Measurements from ENCODE around the gene HCAR3.
"Not testable (repeated sequence)": the region's sequence is repeated elsewhere in the genome, so short reads cannot be mapped to it uniquely, and the experiment has no call there.

HCAR3 gene

GRCh38 chr12:122691566-122691965, 25.0 kb downstream of the HCAR3 start:
- Histone ChIP-seq H3K4me3 (ENCODE audit: low read length) (no peak overlapping the region), H3K36me3 (ENCODE audit: insufficient read depth, low read length) (no peaks in the 10 kb centered on the region), H3K27ac (ENCODE audit: low read depth, low read length) (no peak overlapping the region), H3K9ac (ENCODE audit: low read depth, low read length) (no peak overlapping the region), H3K9me3 (ENCODE audit: insufficient read depth, low read depth, low read length) (no peaks in the 10 kb centered on the region), H3K4me1 (ENCODE audit: insufficient read depth, low read length) (no peaks in the 10 kb centered on the region), H3K27me3 (ENCODE audit: insufficient read depth, low read length) (no peaks in the 10 kb centered on the region)
- 98% methylated on average over 3 of the region's 3 CpGs for WGBS

- H3K9ac ChIP-seq (ENCODE audit: low read depth, low read length) = no peak overlapping the region
- H3K27ac ChIP-seq (ENCODE audit: low read depth, low read length) = no peak overlapping the region
- H3K4me3 ChIP-seq (ENCODE audit: low read length) = no peak overlapping the region
- no peaks in the 10 kb centered on the region for H3K27me3 ChIP-seq (ENCODE audit: insufficient read depth, low read length)
- 93% methylated on average over 3 of the region's 3 CpGs for WGBS
- H3K4me1 ChIP-seq (ENCODE audit: insufficient read depth, low read length) = no peaks in the 10 kb centered on the region
- H3K9me3 ChIP-seq (ENCODE audit: insufficient read depth, low read depth, low read length) = no peaks in the 10 kb centered on the region
- no peaks in the 10 kb centered on the region for H3K36me3 ChIP-seq (ENCODE audit: insufficient read depth, low read length)
Observed at GRCh38 chr12:122688291-122688690, 28.3 kb downstream of the HCAR3 start.

GRCh38 chr12:122687086-122687485, 29.5 kb downstream of the HCAR3 start:
- Histone ChIP-seq H3K9ac (ENCODE audit: low read depth, low read length) (no peak overlapping the region), H3K36me3 (ENCODE audit: insufficient read depth, low read length) (no peaks in the 10 kb centered on the region), H3K9me3 (ENCODE audit: insufficient read depth, low read depth, low read length) (no peaks in the 10 kb centered on the region), H3K27ac (ENCODE audit: low read depth, low read length) (no peak overlapping the region), H3K4me3 (ENCODE audit: low read length) (no peak overlapping the region), H3K4me1 (ENCODE audit: insufficient read depth, low read length) (no peaks in the 10 kb centered on the region), H3K27me3 (ENCODE audit: insufficient read depth, low read length) (no peaks in the 10 kb centered on the region)
- 94% methylated on average over 5 of the region's 5 CpGs for WGBS

GRCh38 chr12:122686538-122686937, 30.1 kb downstream of the HCAR3 start:
- WGBS = 91% methylated on average over 3 of the region's 3 CpGs
- Histone ChIP-seq H3K36me3 (ENCODE audit: insufficient read depth, low read length) (no peaks in the 10 kb centered on the region), H3K9ac (ENCODE audit: low read depth, low read length) (no peak overlapping the region), H3K27me3 (ENCODE audit: insufficient read depth, low read length) (no peaks in the 10 kb centered on the region), H3K9me3 (ENCODE audit: insufficient read depth, low read depth, low read length) (no peaks in the 10 kb centered on the region), H3K4me1 (ENCODE audit: insufficient read depth, low read length) (no peaks in the 10 kb centered on the region), H3K4me3 (ENCODE audit: low read length) (no peak overlapping the region), H3K27ac (ENCODE audit: low read depth, low read length) (no peak overlapping the region)

GRCh38 chr12:122684297-122684813, 32.3 kb downstream of the HCAR3 start:
- WGBS = 82% methylated on average over 5 of the region's 5 CpGs
- Histone ChIP-seq H3K9ac (ENCODE audit: low read depth, low read length) (no peak overlapping the region), H3K27me3 (ENCODE audit: insufficient read depth, low read length) (no peaks in the 10 kb centered on the region), H3K4me1 (ENCODE audit: insufficient read depth, low read length) (no peaks in the 10 kb centered on the region), H3K27ac (ENCODE audit: low read depth, low read length) (no peak overlapping the region), H3K36me3 (ENCODE audit: insufficient read depth, low read length) (no peaks in the 10 kb centered on the region), H3K9me3 (ENCODE audit: insufficient read depth, low read depth, low read length) (no peaks in the 10 kb centered on the region), H3K4me3 (ENCODE audit: low read length) (no peak overlapping the region)

GRCh38 chr12:122681814-122682213, 34.8 kb downstream of the HCAR3 start:
- H3K4me1 ChIP-seq (ENCODE audit: insufficient read depth, low read length) = no peaks in the 10 kb centered on the region
- H3K27ac ChIP-seq (ENCODE audit: low read depth, low read length) = no peak overlapping the region
- no peak overlapping the region for H3K4me3 ChIP-seq (ENCODE audit: low read length)
- H3K9ac ChIP-seq (ENCODE audit: low read depth, low read length) = no peak overlapping the region
- 93% methylated on average over 4 of the region's 4 CpGs for WGBS
- no peaks in the 10 kb centered on the region for H3K36me3 ChIP-seq (ENCODE audit: insufficient read depth, low read length)
- H3K9me3 ChIP-seq (ENCODE audit: insufficient read depth, low read depth, low read length) = no peaks in the 10 kb centered on the region
- no peaks in the 10 kb centered on the region for H3K27me3 ChIP-seq (ENCODE audit: insufficient read depth, low read length)

GRCh38 chr12:122680989-122681388, 35.6 kb downstream of the HCAR3 start:
- H3K27ac ChIP-seq (ENCODE audit: low read depth, low read length); H3K9me3 ChIP-seq (ENCODE audit: insufficient read depth, low read depth, low read length); H3K9ac ChIP-seq (ENCODE audit: low read depth, low read length); H3K36me3 ChIP-seq (ENCODE audit: insufficient read depth, low read length); H3K4me3 ChIP-seq (ENCODE audit: low read length); H3K27me3 ChIP-seq (ENCODE audit: insufficient read depth, low read length); H3K4me1 ChIP-seq (ENCODE audit: insufficient read depth, low read length): not testable (repeated sequence)
- 90% methylated on average over 6 of the region's 6 CpGs for WGBS

GRCh38 chr12:122676781-122677180, 39.8 kb downstream of the HCAR3 start:
- not testable (repeated sequence) for H3K27me3 ChIP-seq (ENCODE audit: insufficient read depth, low read length); H3K4me1 ChIP-seq (ENCODE audit: insufficient read depth, low read length); H3K9ac ChIP-seq (ENCODE audit: low read depth, low read length); H3K36me3 ChIP-seq (ENCODE audit: insufficient read depth, low read length); H3K4me3 ChIP-seq (ENCODE audit: low read length); H3K27ac ChIP-seq (ENCODE audit: low read depth, low read length); H3K9me3 ChIP-seq (ENCODE audit: insufficient read depth, low read depth, low read length)
- WGBS = 95% methylated on average over 32 of the region's 32 CpGs

GRCh38 chr12:122676015-122676414, 40.6 kb downstream of the HCAR3 start:
- not testable (repeated sequence) for H3K4me1 ChIP-seq (ENCODE audit: insufficient read depth, low read length); H3K4me3 ChIP-seq (ENCODE audit: low read length); H3K27me3 ChIP-seq (ENCODE audit: insufficient read depth, low read length); H3K9ac ChIP-seq (ENCODE audit: low read depth, low read length); H3K36me3 ChIP-seq (ENCODE audit: insufficient read depth, low read length); H3K27ac ChIP-seq (ENCODE audit: low read depth, low read length); H3K9me3 ChIP-seq (ENCODE audit: insufficient read depth, low read depth, low read length)
- WGBS = 95% methylated on average over 6 of the region's 8 CpGs

GRCh38 chr12:122672515-122672914, 44.1 kb downstream of the HCAR3 start:
- 69% methylated on average over 2 of the region's 2 CpGs for WGBS
- no peak overlapping the region for H3K4me3 ChIP-seq (ENCODE audit: low read length)
- no peaks in the 10 kb centered on the region for H3K9me3 ChIP-seq (ENCODE audit: insufficient read depth, low read depth, low read length)
- H3K27ac ChIP-seq (ENCODE audit: low read depth, low read length) = no peak overlapping the region
- H3K4me1 ChIP-seq (ENCODE audit: insufficient read depth, low read length) = no peaks in the 10 kb centered on the region; the same call in 1 of the 2 replicates
- no peaks in the 10 kb centered on the region for H3K36me3 ChIP-seq (ENCODE audit: insufficient read depth, low read length)
- no peak overlapping the region for H3K9ac ChIP-seq (ENCODE audit: low read depth, low read length)
- H3K27me3 ChIP-seq (ENCODE audit: insufficient read depth, low read length) = no peaks in the 10 kb centered on the region

GRCh38 chr12:122669397-122670070, 47.1 kb downstream of the HCAR3 start:
- H3K4me1 ChIP-seq (ENCODE audit: insufficient read depth, low read length) = no peaks in the 10 kb centered on the region; the same call in 1 of the 2 replicates
- H3K9ac ChIP-seq (ENCODE audit: low read depth, low read length) = no peak overlapping the region
- H3K9me3 ChIP-seq (ENCODE audit: insufficient read depth, low read depth, low read length) = no peaks in the 10 kb centered on the region
- H3K36me3 ChIP-seq (ENCODE audit: insufficient read depth, low read length) = no peaks in the 10 kb centered on the region
- H3K27me3 ChIP-seq (ENCODE audit: insufficient read depth, low read length) = no peaks in the 10 kb centered on the region
- no peak overlapping the region for H3K27ac ChIP-seq (ENCODE audit: low read depth, low read length)
- 94% methylated on average over 3 of the region's 5 CpGs for WGBS
- no peak overlapping the region for H3K4me3 ChIP-seq (ENCODE audit: low read length)

- Histone ChIP-seq H3K4me3 (ENCODE audit: low read length) (no peak overlapping the region), H3K9ac (ENCODE audit: low read depth, low read length) (no peak overlapping the region), H3K36me3 (ENCODE audit: insufficient read depth, low read length) (no peaks in the 10 kb centered on the region), H3K4me1 (ENCODE audit: insufficient read depth, low read length) (no peaks in the 10 kb centered on the region; the same call in 1 of the 2 replicates), H3K27ac (ENCODE audit: low read depth, low read length) (no peak overlapping the region; the same call in 1 of the 2 replicates), H3K27me3 (ENCODE audit: insufficient read depth, low read length) (no peaks in the 10 kb centered on the region), H3K9me3 (ENCODE audit: insufficient read depth, low read depth, low read length) (no peaks in the 10 kb centered on the region)
- 64% methylated on average over 1 of the region's 2 CpGs for WGBS
Observed at GRCh38 chr12:122668268-122668667, 48.3 kb downstream of the HCAR3 start.
